ENCODE results near the gene CD44. TPM values are rescaled to one million over a fixed set of nuclear protein-coding genes. Genes with fewer than 3 reads are reported as not detected.
A peak's percentile ranks its signal among the peaks of the same experiment; 100 is the strongest.

The CD44 gene
- total and polyA plus RNA-seq, 2 donors, result 51.1 to 78.7 TPM

- WGBS, result 97% methylated on average over 1 of the region's 1 CpG
- Histone ChIP-seq H3K4me1 (ENCODE audit: control insufficient read depth in 2 of 2, insufficient read depth in 2 of 2, low read length in 2 of 2) (peaks cover 0 to 3% of the 10 kb centered on the region in 2 donors), H3K27me3 (ENCODE audit: control insufficient read depth in 2 of 2, insufficient read depth in 1 of 2, low read length in 1 of 2) (no peaks in the 10 kb centered on the region), H3K36me3 (ENCODE audit: control insufficient read depth in 2 of 2, insufficient read depth in 2 of 2, low read length in 1 of 2) (no peaks in the 10 kb centered on the region), H3K4me3 (ENCODE audit: low read length in 2 of 2) (no peak overlapping the region), H3K27ac (ENCODE audit: low read depth in 1 of 2, low read length in 1 of 2) (no peak overlapping the region), H3K9me3 (ENCODE audit: control insufficient read depth in 2 of 2, insufficient read depth in 1 of 2, low read length in 1 of 2) (peaks cover 0 to 14% of the 10 kb centered on the region in 2 donors)
- DNase-seq (ENCODE audit: low read depth in 6 of 9, low spot score in 9 of 9), result no peak
Measured at GRCh38 chr11:35245786-35246185, 106.8 kb downstream of the CD44 start.

- no peak overlapping the region for H3K4me3 ChIP-seq (ENCODE audit: low read length in 2 of 2)
- no peaks in the 10 kb centered on the region for H3K27me3 ChIP-seq (ENCODE audit: control insufficient read depth in 2 of 2, insufficient read depth in 1 of 2, low read length in 1 of 2)
- 94% methylated on average over 2 of the region's 2 CpGs for WGBS
- H3K36me3 ChIP-seq (ENCODE audit: control insufficient read depth in 2 of 2, insufficient read depth in 2 of 2, low read length in 1 of 2), result no peaks in the 10 kb centered on the region
- peak overlapping the region in 1 of 2 donors; percentile 15 for H3K27ac ChIP-seq (ENCODE audit: low read depth in 1 of 2, low read length in 1 of 2)
- DNase-seq (ENCODE audit: low read depth in 6 of 9, low spot score in 9 of 9), result no peak
- peaks cover 0 to 3% of the 10 kb centered on the region in 2 donors for H3K4me1 ChIP-seq (ENCODE audit: control insufficient read depth in 2 of 2, insufficient read depth in 2 of 2, low read length in 2 of 2)
- peaks cover 0 to 14% of the 10 kb centered on the region in 2 donors for H3K9me3 ChIP-seq (ENCODE audit: control insufficient read depth in 2 of 2, insufficient read depth in 1 of 2, low read length in 1 of 2)
Measured at GRCh38 chr11:35246745-35247144, 107.8 kb downstream of the CD44 start.

- Histone ChIP-seq H3K36me3 (ENCODE audit: control insufficient read depth in 2 of 2, insufficient read depth in 2 of 2, low read length in 1 of 2) (no peaks in the 10 kb centered on the region), H3K4me1 (ENCODE audit: control insufficient read depth in 2 of 2, insufficient read depth in 2 of 2, low read length in 2 of 2) (peaks cover 0 to 3% of the 10 kb centered on the region in 2 donors), H3K27ac (ENCODE audit: low read depth in 1 of 2, low read length in 1 of 2) (no peak overlapping the region), H3K4me3 (ENCODE audit: low read length in 2 of 2) (no peak overlapping the region), H3K27me3 (ENCODE audit: control insufficient read depth in 2 of 2, insufficient read depth in 1 of 2, low read length in 1 of 2) (no peaks in the 10 kb centered on the region), H3K9me3 (ENCODE audit: control insufficient read depth in 2 of 2, insufficient read depth in 1 of 2, low read length in 1 of 2) (peaks cover 0 to 14% of the 10 kb centered on the region in 2 donors)
- 84% methylated on average over 3 of the region's 3 CpGs for WGBS
- DNase-seq (ENCODE audit: low read depth in 6 of 9, low spot score in 9 of 9), result peak in 3 of 9 donors; percentile 18 to 73 (median 40)
Measured at GRCh38 chr11:35247428-35247827, 108.5 kb downstream of the CD44 start.

- Histone ChIP-seq H3K9me3 (ENCODE audit: control insufficient read depth in 2 of 2, insufficient read depth in 1 of 2, low read length in 1 of 2) (peaks cover 0 to 14% of the 10 kb centered on the region in 2 donors), H3K4me3 (ENCODE audit: low read length in 2 of 2) (no peak overlapping the region), H3K4me1 (ENCODE audit: control insufficient read depth in 2 of 2, insufficient read depth in 2 of 2, low read length in 2 of 2) (peaks cover 0 to 3% of the 10 kb centered on the region in 2 donors), H3K27me3 (ENCODE audit: control insufficient read depth in 2 of 2, insufficient read depth in 1 of 2, low read length in 1 of 2) (no peaks in the 10 kb centered on the region), H3K27ac (ENCODE audit: low read depth in 1 of 2, low read length in 1 of 2) (no peak overlapping the region), H3K36me3 (ENCODE audit: control insufficient read depth in 2 of 2, insufficient read depth in 2 of 2, low read length in 1 of 2) (no peaks in the 10 kb centered on the region)
- 95% methylated on average over 3 of the region's 3 CpGs for WGBS
- DNase-seq (ENCODE audit: low read depth in 6 of 9, low spot score in 9 of 9), result peak in 1 of 9 donors; percentile 28
Measured at GRCh38 chr11:35247863-35248262, 108.9 kb downstream of the CD44 start.

GRCh38 chr11:35248558-35249323, 109.8 kb downstream of the CD44 start:
- Histone ChIP-seq H3K27me3 (ENCODE audit: control insufficient read depth in 2 of 2, insufficient read depth in 1 of 2, low read length in 1 of 2) (no peaks in the 10 kb centered on the region), H3K4me3 (ENCODE audit: low read length in 2 of 2) (no peak overlapping the region), H3K36me3 (ENCODE audit: control insufficient read depth in 2 of 2, insufficient read depth in 2 of 2, low read length in 1 of 2) (no peaks in the 10 kb centered on the region), H3K27ac (ENCODE audit: low read depth in 1 of 2, low read length in 1 of 2) (no peak overlapping the region), H3K4me1 (ENCODE audit: control insufficient read depth in 2 of 2, insufficient read depth in 2 of 2, low read length in 2 of 2) (peaks cover 0 to 3% of the 10 kb centered on the region in 2 donors), H3K9me3 (ENCODE audit: control insufficient read depth in 2 of 2, insufficient read depth in 1 of 2, low read length in 1 of 2) (peaks cover 0 to 14% of the 10 kb centered on the region in 2 donors)
- WGBS, result 83% methylated on average over 4 of the region's 4 CpGs
- no peak for DNase-seq (ENCODE audit: low read depth in 6 of 9, low spot score in 9 of 9)

- Histone ChIP-seq H3K4me1 (ENCODE audit: control insufficient read depth in 2 of 2, insufficient read depth in 2 of 2, low read length in 2 of 2) (peaks cover 0 to 3% of the 10 kb centered on the region in 2 donors), H3K27ac (ENCODE audit: low read depth in 1 of 2, low read length in 1 of 2) (no peak overlapping the region), H3K9me3 (ENCODE audit: control insufficient read depth in 2 of 2, insufficient read depth in 1 of 2, low read length in 1 of 2) (peaks cover 0 to 12% of the 10 kb centered on the region in 2 donors), H3K4me3 (ENCODE audit: low read length in 2 of 2) (no peak overlapping the region), H3K27me3 (ENCODE audit: control insufficient read depth in 2 of 2, insufficient read depth in 1 of 2, low read length in 1 of 2) (no peaks in the 10 kb centered on the region), H3K36me3 (ENCODE audit: control insufficient read depth in 2 of 2, insufficient read depth in 2 of 2, low read length in 1 of 2) (no peaks in the 10 kb centered on the region)
- WGBS, result 99% methylated on average over 4 of the region's 4 CpGs
- DNase-seq (ENCODE audit: low read depth in 6 of 9, low spot score in 9 of 9), result no peak
Measured at GRCh38 chr11:35250192-35250591, 111.2 kb downstream of the CD44 start.

- H3K27ac ChIP-seq (ENCODE audit: low read depth in 1 of 2, low read length in 1 of 2), result no peak overlapping the region
- no peaks in the 10 kb centered on the region for H3K27me3 ChIP-seq (ENCODE audit: control insufficient read depth in 2 of 2, insufficient read depth in 1 of 2, low read length in 1 of 2)
- no peaks in the 10 kb centered on the region for H3K36me3 ChIP-seq (ENCODE audit: control insufficient read depth in 2 of 2, insufficient read depth in 2 of 2, low read length in 1 of 2)
- H3K4me1 ChIP-seq (ENCODE audit: control insufficient read depth in 2 of 2, insufficient read depth in 2 of 2, low read length in 2 of 2), result peaks cover 0 to 3% of the 10 kb centered on the region in 2 donors
- no peak for DNase-seq (ENCODE audit: low read depth in 6 of 9, low spot score in 9 of 9)
- H3K4me3 ChIP-seq (ENCODE audit: low read length in 2 of 2), result no peak overlapping the region
- H3K9me3 ChIP-seq (ENCODE audit: control insufficient read depth in 2 of 2, insufficient read depth in 1 of 2, low read length in 1 of 2), result peaks cover 0 to 10% of the 10 kb centered on the region in 2 donors
Measured at GRCh38 chr11:35250621-35251020, 111.7 kb downstream of the CD44 start.

- H3K27ac ChIP-seq (ENCODE audit: low read depth in 1 of 2, low read length in 1 of 2), result no peak overlapping the region
- H3K27me3 ChIP-seq (ENCODE audit: control insufficient read depth in 2 of 2, insufficient read depth in 1 of 2, low read length in 1 of 2), result no peaks in the 10 kb centered on the region
- DNase-seq (ENCODE audit: low read depth in 6 of 9, low spot score in 9 of 9), result no peak
- H3K36me3 ChIP-seq (ENCODE audit: control insufficient read depth in 2 of 2, insufficient read depth in 2 of 2, low read length in 1 of 2), result no peaks in the 10 kb centered on the region
- H3K4me3 ChIP-seq (ENCODE audit: low read length in 2 of 2), result no peak overlapping the region
- H3K4me1 ChIP-seq (ENCODE audit: control insufficient read depth in 2 of 2, insufficient read depth in 2 of 2, low read length in 2 of 2), result peaks cover 0 to 6% of the 10 kb centered on the region in 2 donors
- peaks cover 0 to 5% of the 10 kb centered on the region in 2 donors for H3K9me3 ChIP-seq (ENCODE audit: control insufficient read depth in 2 of 2, insufficient read depth in 1 of 2, low read length in 1 of 2)
Measured at GRCh38 chr11:35253237-35253636, 114.3 kb downstream of the CD44 start.

- Histone ChIP-seq H3K4me3 (ENCODE audit: low read length in 2 of 2) (no peak overlapping the region), H3K9me3 (ENCODE audit: control insufficient read depth in 2 of 2, insufficient read depth in 1 of 2, low read length in 1 of 2) (no peaks in the 10 kb centered on the region), H3K27me3 (ENCODE audit: control insufficient read depth in 2 of 2, insufficient read depth in 1 of 2, low read length in 1 of 2) (no peaks in the 10 kb centered on the region), H3K4me1 (ENCODE audit: control insufficient read depth in 2 of 2, insufficient read depth in 2 of 2, low read length in 2 of 2) (peaks cover 0 to 6% of the 10 kb centered on the region in 2 donors), H3K27ac (ENCODE audit: low read depth in 1 of 2, low read length in 1 of 2) (no peak overlapping the region), H3K36me3 (ENCODE audit: control insufficient read depth in 2 of 2, insufficient read depth in 2 of 2, low read length in 1 of 2) (no peaks in the 10 kb centered on the region)
- no peak for DNase-seq (ENCODE audit: low read depth in 6 of 9, low spot score in 9 of 9)
- WGBS, result 98% methylated on average over 2 of the region's 2 CpGs
Measured at GRCh38 chr11:35255514-35255913, 116.5 kb downstream of the CD44 start.
